NCI-H82 treated with DMSO at 0.1 percent for 48 hours (cell line): ENCODE data around the gene ALDH6A1.
"Not testable (repeated sequence)": the region's sequence is repeated elsewhere in the genome, so short reads cannot be mapped to it uniquely, and the experiment has no call there.

Source experiments
- DNase-seq: peaks from one replicate; lab custom pipeline; 2025; ENCODE audit not compliant: unreplicated experiment; lab: John Stamatoyannopoulos, UW

Gene ALDH6A1

GRCh38 chr14:74084277-74085046, at the start of gene ALDH6A1, which contains the start of gene LIN52:
Gene ALDH6A1, minus strand, starts transcription at chr14:74084453. Its CDS starts 59 bp downstream, at chr14:74084394.
Gene LIN52, plus strand, starts transcription at chr14:74084956. Its CDS starts 19 bp downstream, at chr14:74084975.
- peak; percentile 98 for DNase-seq

- no peak for DNase-seq
Measured at GRCh38 chr14:74127634-74128033, 43.4 kb upstream of the ALDH6A1 start.

- DNase-seq = no peak
Measured at GRCh38 chr14:74126315-74127013, 42.2 kb upstream of the ALDH6A1 start.

- DNase-seq = not testable (repeated sequence)
Measured at GRCh38 chr14:74125487-74125886, 41.2 kb upstream of the ALDH6A1 start.

GRCh38 chr14:74111395-74112216, 27.4 kb upstream of the ALDH6A1 start:
- peak; percentile 1 for DNase-seq

- DNase-seq = no peak
Measured at GRCh38 chr14:74109369-74109768, 25.1 kb upstream of the ALDH6A1 start.

GRCh38 chr14:74105381-74105780, 21.1 kb upstream of the ALDH6A1 start:
- DNase-seq = no peak

- no peak for DNase-seq
Measured at GRCh38 chr14:74089251-74090020, 5.2 kb upstream of the ALDH6A1 start.

- DNase-seq = no peak
Measured at GRCh38 chr14:74085828-74086227, 1.6 kb upstream of the ALDH6A1 start.

- no peak for DNase-seq
Measured at GRCh38 chr14:74085047-74085637, 889 bp upstream of the ALDH6A1 start.

- DNase-seq = no peak
Measured at GRCh38 chr14:74083784-74084276, 423 bp downstream of the ALDH6A1 start.

GRCh38 chr14:74083161-74083560, 1.1 kb downstream of the ALDH6A1 start:
- no peak for DNase-seq

- no peak for DNase-seq
Measured at GRCh38 chr14:74081491-74081890, 2.8 kb downstream of the ALDH6A1 start.

- no peak for DNase-seq
Measured at GRCh38 chr14:74080820-74081460, 3.3 kb downstream of the ALDH6A1 start.

- DNase-seq = no peak
Measured at GRCh38 chr14:74077401-74077800, 6.9 kb downstream of the ALDH6A1 start.

GRCh38 chr14:74065746-74066575, 18.3 kb downstream of the ALDH6A1 start:
- DNase-seq = no peak

- DNase-seq = no peak
Measured at GRCh38 chr14:74064883-74065282, 19.4 kb downstream of the ALDH6A1 start.

GRCh38 chr14:74064426-74064825, 19.8 kb downstream of the ALDH6A1 start:
- no peak for DNase-seq

- DNase-seq = no peak
Measured at GRCh38 chr14:74062809-74063150, 21.5 kb downstream of the ALDH6A1 start.
